Effector memory CD4-positive, alpha-beta T cell (primary cell): Measurements from ENCODE around the gene EDNRB.

Source experiments
- DNase-seq, 3 donors: peaks; one replicate each; pipeline ENCODE4 v3.0.0-alpha.2; 2020
- H3K27ac ChIP-seq: 2 replicates; pipeline ENCODE4 v1.7.0; 2013; ENCODE audit warnings: mild to moderate bottlenecking, low read length, moderate library complexity; ENCODE audit not compliant: insufficient read depth, poor library complexity, severe bottlenecking
- H3K27me3 ChIP-seq: replicated peaks from 2 replicates; pipeline ENCODE4 v1.7.0; 2013; ENCODE audit warnings: mild to moderate bottlenecking, low read length; ENCODE audit not compliant: insufficient read depth, control insufficient read depth, poor library complexity, severe bottlenecking
- H3K36me3 ChIP-seq: 2 replicates; pipeline ENCODE4 v1.7.0; 2013; ENCODE audit warnings: mild to moderate bottlenecking, low read length, moderate library complexity; ENCODE audit not compliant: control insufficient read depth, insufficient read depth
- H3K4me1 ChIP-seq: 2 replicates; pipeline ENCODE4 v1.7.0; 2013; ENCODE audit warnings: low read length, mild to moderate bottlenecking; ENCODE audit not compliant: control insufficient read depth, insufficient read depth, poor library complexity, severe bottlenecking
- H3K4me3 ChIP-seq: 2 replicates; pipeline ENCODE4 v1.7.0; 2013; ENCODE audit warnings: low read length, low read depth, mild to moderate bottlenecking; ENCODE audit not compliant: insufficient read depth, poor library complexity, severe bottlenecking
- H3K9me3 ChIP-seq: 2 replicates; pipeline ENCODE4 v1.7.0; 2013; ENCODE audit warnings: mild to moderate bottlenecking, low read length, moderate library complexity; ENCODE audit not compliant: control insufficient read depth

Gene EDNRB

DNA sequence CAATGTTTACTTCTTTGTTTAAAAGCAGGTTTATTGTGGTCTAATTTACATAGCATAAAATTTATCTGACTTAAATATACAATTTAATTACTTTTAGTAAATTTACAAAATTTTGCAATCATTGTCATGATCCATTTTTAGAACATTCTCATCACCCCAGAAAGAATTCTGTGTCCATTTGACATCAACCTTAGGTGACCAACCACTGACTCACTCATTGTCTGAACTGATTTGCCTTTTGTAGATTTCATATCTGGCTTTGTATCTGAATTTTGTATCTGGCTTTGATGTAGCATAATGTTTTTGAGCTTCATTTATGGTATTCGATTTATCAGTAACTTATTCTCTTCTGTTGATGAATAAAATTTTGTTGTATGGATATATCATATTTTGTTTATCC, 40.4 kb downstream of the EDNRB start:
- H3K27ac ChIP-seq, result no peak overlapping the region
- H3K4me1 ChIP-seq, result no peaks in the 10 kb centered on the region
- no peak overlapping the region for H3K4me3 ChIP-seq
- no peaks in the 10 kb centered on the region for H3K36me3 ChIP-seq
- DNase-seq, result no peak
- no peaks in the 10 kb centered on the region for H3K27me3 ChIP-seq
- H3K9me3 ChIP-seq, result no peaks in the 10 kb centered on the region

DNA sequence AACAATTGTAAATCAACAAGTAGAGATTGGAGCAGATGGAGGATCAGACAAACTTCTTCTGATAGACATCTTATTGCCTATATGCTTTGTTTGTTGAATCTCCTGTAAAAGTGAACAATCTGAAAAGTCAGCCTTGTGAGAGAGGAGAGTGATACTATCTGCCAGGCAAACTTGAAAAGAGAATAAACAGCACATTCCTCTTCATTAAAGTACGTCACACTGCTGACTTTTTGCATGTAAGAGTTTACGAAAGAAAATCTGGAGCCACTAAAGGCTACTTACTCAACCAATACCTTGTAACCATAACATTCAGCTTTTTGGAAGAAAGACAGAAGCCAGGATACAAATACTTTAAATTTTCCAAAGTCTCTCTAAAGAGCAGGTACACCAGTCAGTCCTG, 42.5 kb downstream of the EDNRB start:
- Histone ChIP-seq H3K36me3 (no peaks in the 10 kb centered on the region), H3K27ac (no peak overlapping the region), H3K4me3 (no peak overlapping the region), H3K9me3 (no peaks in the 10 kb centered on the region), H3K27me3 (no peaks in the 10 kb centered on the region), H3K4me1 (no peaks in the 10 kb centered on the region)
- DNase-seq, result no peak

DNA sequence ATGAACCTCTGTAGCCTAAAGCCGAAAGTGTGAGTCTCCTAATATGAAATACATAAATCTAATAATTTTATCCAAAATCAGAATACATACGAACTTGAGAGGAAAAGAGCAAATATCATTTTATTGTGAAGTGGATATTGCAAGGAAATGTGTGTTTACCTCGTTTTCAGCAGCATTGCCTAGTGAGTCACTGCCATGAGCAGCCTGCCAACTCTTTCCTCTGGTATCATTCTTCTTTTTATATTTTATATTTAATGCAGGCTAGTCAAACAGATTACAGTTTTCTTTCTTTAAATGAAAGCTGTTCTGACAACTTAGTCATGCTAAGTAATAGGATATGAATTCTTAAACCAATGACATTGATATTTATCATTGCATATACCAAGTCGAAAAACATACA, 44.2 kb downstream of the EDNRB start:
- no peaks in the 10 kb centered on the region for H3K27me3 ChIP-seq
- DNase-seq, result no peak
- H3K4me1 ChIP-seq, result no peaks in the 10 kb centered on the region
- H3K9me3 ChIP-seq, result no peaks in the 10 kb centered on the region
- H3K27ac ChIP-seq, result no peak overlapping the region
- H3K36me3 ChIP-seq, result no peaks in the 10 kb centered on the region
- H3K4me3 ChIP-seq, result no peak overlapping the region

DNA sequence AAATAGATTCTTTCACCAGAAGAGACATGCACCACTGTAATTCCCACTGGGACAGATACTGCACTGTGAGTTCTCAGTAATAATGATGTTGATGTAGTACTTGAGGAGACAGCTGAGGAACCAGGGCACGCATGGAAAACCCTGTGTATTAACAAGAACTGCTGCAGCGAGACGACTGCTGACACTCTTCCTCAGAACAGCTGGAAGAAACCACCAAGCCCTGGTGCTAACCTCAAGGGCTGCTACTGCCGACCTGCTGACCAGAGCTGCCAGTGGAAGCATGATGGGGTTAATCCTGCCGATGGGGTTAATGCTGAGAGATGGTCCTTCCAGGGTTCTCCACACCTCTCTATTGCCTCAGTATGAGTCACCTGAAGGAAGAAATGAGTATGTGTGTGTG, 45.6 kb downstream of the EDNRB start:
- no peaks in the 10 kb centered on the region for H3K27me3 ChIP-seq
- no peak overlapping the region for H3K27ac ChIP-seq
- no peak overlapping the region for H3K4me3 ChIP-seq
- no peaks in the 10 kb centered on the region for H3K9me3 ChIP-seq
- H3K4me1 ChIP-seq, result no peaks in the 10 kb centered on the region
- no peaks in the 10 kb centered on the region for H3K36me3 ChIP-seq
- no peak for DNase-seq

DNA sequence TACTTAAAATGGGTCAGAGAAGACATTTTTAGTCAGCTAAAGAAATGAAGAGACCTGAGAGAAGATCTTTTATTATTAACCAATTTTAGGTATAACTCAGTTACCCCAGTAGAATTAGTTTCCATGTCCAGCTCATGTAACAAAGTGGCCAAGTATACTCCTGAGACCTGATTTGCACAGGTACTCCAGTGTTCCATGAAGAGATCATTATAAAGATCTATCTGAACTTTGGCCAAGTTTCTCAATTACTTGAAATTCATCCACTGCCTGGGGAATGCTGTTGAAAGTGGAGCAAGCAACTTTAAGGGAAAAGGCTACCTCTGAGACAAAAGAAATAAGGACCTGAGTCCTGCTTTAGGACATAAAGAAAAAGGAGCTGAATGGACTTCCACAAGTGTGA, 47.0 kb downstream of the EDNRB start:
- Histone ChIP-seq H3K4me3 (no peak overlapping the region), H3K27ac (no peak overlapping the region), H3K9me3 (no peaks in the 10 kb centered on the region), H3K4me1 (no peaks in the 10 kb centered on the region), H3K27me3 (no peaks in the 10 kb centered on the region), H3K36me3 (no peaks in the 10 kb centered on the region)
- DNase-seq, result no peak

DNA sequence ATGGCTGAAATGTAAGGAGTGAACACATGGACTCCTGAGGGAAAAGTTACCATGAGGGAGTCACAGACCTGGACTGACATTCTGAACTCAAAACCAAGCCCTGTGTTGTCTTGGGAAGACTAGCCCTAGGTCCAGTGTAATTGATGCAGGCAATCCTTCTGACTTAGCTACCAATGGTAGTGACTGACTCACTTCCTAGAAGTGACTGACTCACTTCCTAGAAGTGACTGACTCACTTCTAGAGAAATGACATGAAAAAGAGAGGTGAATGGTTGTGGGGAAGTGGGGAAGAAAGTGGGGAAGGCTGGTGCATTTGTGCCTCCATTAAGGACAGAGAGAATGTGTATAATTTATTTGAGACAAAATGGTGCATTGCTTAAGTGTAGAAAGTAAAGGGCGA, 49.9 kb downstream of the EDNRB start:
- Histone ChIP-seq H3K4me1 (no peaks in the 10 kb centered on the region), H3K4me3 (no peak overlapping the region), H3K9me3 (no peaks in the 10 kb centered on the region), H3K27me3 (no peaks in the 10 kb centered on the region), H3K36me3 (no peaks in the 10 kb centered on the region), H3K27ac (no peak overlapping the region)
- DNase-seq, result no peak

DNA sequence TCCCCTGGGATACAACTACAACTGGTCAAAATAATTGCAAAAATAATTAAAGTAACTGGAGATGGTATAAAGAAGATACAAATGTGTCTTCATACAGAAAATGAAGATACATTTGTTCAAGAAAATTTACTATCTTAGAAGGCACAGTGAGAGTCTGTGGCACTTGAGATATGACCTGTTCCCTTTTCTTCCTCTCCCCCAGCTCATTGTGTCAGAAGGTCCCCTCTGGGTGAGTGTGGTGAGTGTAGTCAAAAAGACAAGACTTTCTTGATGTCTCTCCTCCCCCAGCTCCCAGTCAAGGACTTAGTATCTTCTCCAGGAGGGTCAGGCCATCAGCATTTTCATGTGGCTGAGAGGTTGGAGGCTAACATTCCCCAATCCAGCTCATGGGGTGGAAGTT, 51.7 kb downstream of the EDNRB start:
- DNase-seq, result no peak
- H3K27me3 ChIP-seq, result no peaks in the 10 kb centered on the region
- no peaks in the 10 kb centered on the region for H3K9me3 ChIP-seq
- no peak overlapping the region for H3K27ac ChIP-seq
- H3K4me1 ChIP-seq, result no peaks in the 10 kb centered on the region
- H3K36me3 ChIP-seq, result no peaks in the 10 kb centered on the region
- no peak overlapping the region for H3K4me3 ChIP-seq

DNA sequence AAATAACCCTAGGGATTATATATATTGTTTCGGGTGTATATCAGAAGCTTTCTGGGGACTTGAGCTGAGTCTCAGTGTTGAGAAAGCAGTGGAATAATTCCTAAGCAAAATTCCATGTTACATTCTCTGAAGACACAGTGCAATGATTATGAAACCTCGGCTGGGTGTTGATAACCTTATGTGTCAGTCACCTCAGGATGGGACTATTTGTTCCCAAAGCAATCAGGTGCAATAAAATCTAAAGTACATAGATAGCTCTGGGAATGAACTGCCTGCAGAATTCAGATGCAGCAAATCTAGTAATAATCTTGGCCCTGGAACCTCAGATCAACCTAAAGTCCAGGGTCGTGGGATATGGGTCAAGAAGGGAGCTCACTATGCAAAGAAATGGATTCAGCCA, 53.0 kb downstream of the EDNRB start:
- no peak overlapping the region for H3K4me3 ChIP-seq
- no peak for DNase-seq
- H3K27ac ChIP-seq, result no peak overlapping the region
- H3K9me3 ChIP-seq, result no peaks in the 10 kb centered on the region
- no peaks in the 10 kb centered on the region for H3K36me3 ChIP-seq
- H3K4me1 ChIP-seq, result no peaks in the 10 kb centered on the region
- no peaks in the 10 kb centered on the region for H3K27me3 ChIP-seq

DNA sequence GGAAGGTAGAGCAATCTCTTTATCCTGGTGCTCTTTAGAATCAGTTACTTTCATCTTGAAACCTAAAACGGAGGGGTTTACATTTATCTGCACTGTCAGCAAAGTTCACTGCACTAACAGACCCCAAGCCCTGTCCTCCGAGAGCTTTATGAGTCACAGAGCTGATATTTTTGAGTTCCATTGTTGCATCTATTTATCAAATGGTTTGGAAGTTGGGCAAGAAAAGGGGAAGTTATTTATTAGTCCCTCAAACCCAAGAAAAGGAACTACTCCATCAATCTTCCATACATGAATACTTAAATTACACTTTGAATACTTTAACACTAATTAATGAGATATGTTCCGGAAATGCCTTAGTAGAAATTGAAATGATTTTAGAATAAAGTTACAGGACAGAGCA, 55.5 kb downstream of the EDNRB start:
- no peak for DNase-seq
- Histone ChIP-seq H3K27me3 (no peaks in the 10 kb centered on the region), H3K27ac (no peak overlapping the region), H3K4me3 (no peak overlapping the region), H3K36me3 (no peaks in the 10 kb centered on the region), H3K9me3 (no peaks in the 10 kb centered on the region), H3K4me1 (no peaks in the 10 kb centered on the region)

DNA sequence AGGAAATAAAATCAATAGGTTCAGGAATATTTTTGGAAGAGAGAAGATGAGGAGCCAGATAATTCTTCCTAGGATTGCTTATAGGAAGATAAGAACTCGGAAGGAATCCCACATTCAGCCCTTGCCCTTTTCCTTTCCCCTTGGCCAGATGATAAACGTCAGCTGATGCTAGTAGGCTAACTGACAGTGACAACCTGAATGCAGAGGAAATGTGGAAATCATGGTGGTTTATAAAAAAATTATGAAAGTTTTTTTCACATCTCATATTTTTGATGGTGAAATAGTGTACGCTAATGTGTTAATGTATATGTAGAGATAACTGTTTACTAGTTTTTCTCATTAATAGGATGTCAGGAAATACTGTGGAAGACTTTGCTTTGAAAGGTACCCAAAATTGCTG, 56.9 kb downstream of the EDNRB start:
- no peak overlapping the region for H3K27ac ChIP-seq
- H3K4me3 ChIP-seq, result no peak overlapping the region
- no peaks in the 10 kb centered on the region for H3K9me3 ChIP-seq
- no peaks in the 10 kb centered on the region for H3K27me3 ChIP-seq
- no peak for DNase-seq
- no peaks in the 10 kb centered on the region for H3K4me1 ChIP-seq
- H3K36me3 ChIP-seq, result no peaks in the 10 kb centered on the region

DNA sequence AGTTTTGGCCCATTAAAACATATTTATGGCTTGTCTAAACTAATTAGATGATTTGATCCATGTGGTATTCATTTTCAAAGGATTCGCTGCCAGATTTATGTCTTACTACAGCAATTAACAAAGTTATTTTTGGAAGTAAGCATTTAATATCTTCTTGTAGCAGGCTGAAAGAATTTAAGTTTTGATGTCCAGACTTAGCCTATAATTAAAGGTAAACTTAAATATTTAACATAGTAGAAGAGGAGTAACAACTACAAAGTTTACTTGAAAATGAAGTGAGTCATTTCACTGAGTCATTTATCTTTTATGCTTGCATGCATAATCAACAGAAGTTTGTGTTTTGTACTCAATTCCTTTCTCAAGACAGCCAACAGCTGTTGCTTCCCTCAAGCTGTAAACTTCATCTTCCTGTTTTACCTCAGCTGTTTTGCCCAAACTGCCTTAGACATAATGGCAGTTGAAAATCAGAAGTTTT, 58.1 kb downstream of the EDNRB start:
- Histone ChIP-seq H3K27me3 (no peaks in the 10 kb centered on the region), H3K9me3 (no peaks in the 10 kb centered on the region), H3K4me3 (no peak overlapping the region), H3K4me1 (no peaks in the 10 kb centered on the region), H3K36me3 (no peaks in the 10 kb centered on the region), H3K27ac (no peak overlapping the region)
- DNase-seq, result no peak
